RWPE2 (cell line): ENCODE results near the gene KPNA3.
"Not testable (repeated sequence)": the region's sequence is repeated elsewhere in the genome, so short reads cannot be mapped to it uniquely, and the experiment has no call there.

ENCODE experiments used
- ATAC-seq: fragments of 200-7000 bp; cut with Tn5 transposase; 3 replicates; pipeline ENCODE4 v1.9.1; 2021; ENCODE audit warnings: low read depth
- DNase-seq: peaks from one replicate; pipeline ENCODE4 v3.0.0-alpha.2; 2020; ENCODE audit warnings: low spot score
- H3K27ac ChIP-seq: fragments of 450-650 bp; 2 replicates; pipeline ENCODE4 v1.5.1; 2017; ENCODE audit warnings: mild to moderate bottlenecking; ENCODE audit not compliant: poor library complexity, severe bottlenecking
- H3K27me3 ChIP-seq: fragments of 250-450 bp; sonication (Bioruptor Pico); 2 replicates; pipeline ENCODE4 v1.5.1; 2021; ENCODE audit warnings: mild to moderate bottlenecking, moderate library complexity; ENCODE audit not compliant: insufficient read depth, poor library complexity, severe bottlenecking
- H3K36me3 ChIP-seq: fragments of 250-450 bp; sonication (Bioruptor Pico); 2 replicates; pipeline ENCODE4 v1.5.1; 2020; ENCODE audit warnings: low read depth, mild to moderate bottlenecking, moderate library complexity
- H3K4me1 ChIP-seq: fragments of 250-450 bp; sonication (Bioruptor Pico); 2 replicates; pipeline ENCODE4 v1.5.1; 2021; ENCODE audit warnings: mild to moderate bottlenecking, moderate library complexity; ENCODE audit not compliant: insufficient read depth, poor library complexity, severe bottlenecking
- H3K4me3 ChIP-seq: fragments of 250-450 bp; sonication (Bioruptor Pico); 2 replicates; pipeline ENCODE4 v1.5.1; 2021; ENCODE audit warnings: mild to moderate bottlenecking, moderate library complexity; ENCODE audit not compliant: severe bottlenecking
- H3K9me3 ChIP-seq: fragments of 250-450 bp; sonication (Bioruptor Pico); 2 replicates; pipeline ENCODE4 v1.5.1; 2021; ENCODE audit warnings: mild to moderate bottlenecking, moderate library complexity; ENCODE audit not compliant: severe bottlenecking
- TF ChIP-seq, protein P1 (sequence below): fragments of 450-650 bp; IDR thresholded peaks from one replicate; pipeline ENCODE4 v1.5.1; 2017; ENCODE audit warnings: mild to moderate bottlenecking, moderate library complexity; ENCODE audit not compliant: poor library complexity, severe bottlenecking

Gene KPNA3

DNA sequence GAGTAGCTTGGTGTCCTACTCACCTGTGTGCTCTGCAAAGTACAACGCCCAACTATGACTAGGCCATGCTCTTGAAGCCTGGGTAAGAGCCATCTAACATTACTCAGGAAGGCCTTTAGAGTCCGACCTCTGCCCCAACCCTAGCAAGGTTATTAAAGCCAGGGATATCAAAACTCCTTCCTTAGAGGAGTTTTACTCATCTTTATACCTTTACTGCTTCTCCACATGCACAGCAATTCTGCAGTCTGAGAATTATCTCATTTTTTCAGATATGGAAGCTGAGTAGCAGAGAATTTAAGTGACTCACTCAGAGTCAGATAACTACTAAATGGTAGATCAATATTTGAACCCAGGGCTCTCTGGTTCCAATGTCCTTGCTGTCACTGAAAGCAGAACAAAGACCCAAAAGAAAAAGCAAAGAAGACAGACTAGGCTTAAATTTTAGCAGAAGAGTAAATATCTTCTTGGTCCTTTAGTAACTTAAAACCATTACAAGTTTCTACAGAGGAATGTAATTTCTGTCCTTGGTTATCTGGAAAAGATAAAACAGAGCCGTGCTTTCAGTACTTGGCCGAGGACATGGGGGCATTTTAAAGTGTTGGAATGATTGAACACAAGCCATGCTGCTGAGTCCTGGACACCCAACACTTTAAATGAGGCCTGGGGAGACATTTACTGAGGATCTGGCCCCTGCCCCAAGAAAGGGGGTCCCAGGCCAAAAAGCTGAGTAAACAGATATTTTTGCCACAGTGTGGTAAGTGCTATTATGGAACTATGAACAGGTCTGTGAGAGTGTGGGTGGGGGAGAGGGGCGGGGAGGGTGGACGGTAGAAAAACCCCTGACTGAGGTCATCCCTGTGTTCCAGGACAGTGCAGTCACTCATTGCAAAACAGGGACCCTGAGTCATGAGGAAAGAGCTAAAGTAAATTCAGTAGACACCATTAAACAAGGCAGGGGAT is 18.4 kb upstream of the KPNA3 start:
- Histone ChIP-seq H3K9me3 (no peaks in the 10 kb centered on the region), H3K27ac (no peak overlapping the region), H3K4me1 (peaks cover 4% of the 10 kb centered on the region), H3K27me3 (no peaks in the 10 kb centered on the region), H3K36me3 (no peaks in the 10 kb centered on the region), H3K4me3 (no peak overlapping the region)
- no peak for DNase-seq
- peak; percentile 75 for ATAC-seq
- TF ChIP-seq, protein P1, sequence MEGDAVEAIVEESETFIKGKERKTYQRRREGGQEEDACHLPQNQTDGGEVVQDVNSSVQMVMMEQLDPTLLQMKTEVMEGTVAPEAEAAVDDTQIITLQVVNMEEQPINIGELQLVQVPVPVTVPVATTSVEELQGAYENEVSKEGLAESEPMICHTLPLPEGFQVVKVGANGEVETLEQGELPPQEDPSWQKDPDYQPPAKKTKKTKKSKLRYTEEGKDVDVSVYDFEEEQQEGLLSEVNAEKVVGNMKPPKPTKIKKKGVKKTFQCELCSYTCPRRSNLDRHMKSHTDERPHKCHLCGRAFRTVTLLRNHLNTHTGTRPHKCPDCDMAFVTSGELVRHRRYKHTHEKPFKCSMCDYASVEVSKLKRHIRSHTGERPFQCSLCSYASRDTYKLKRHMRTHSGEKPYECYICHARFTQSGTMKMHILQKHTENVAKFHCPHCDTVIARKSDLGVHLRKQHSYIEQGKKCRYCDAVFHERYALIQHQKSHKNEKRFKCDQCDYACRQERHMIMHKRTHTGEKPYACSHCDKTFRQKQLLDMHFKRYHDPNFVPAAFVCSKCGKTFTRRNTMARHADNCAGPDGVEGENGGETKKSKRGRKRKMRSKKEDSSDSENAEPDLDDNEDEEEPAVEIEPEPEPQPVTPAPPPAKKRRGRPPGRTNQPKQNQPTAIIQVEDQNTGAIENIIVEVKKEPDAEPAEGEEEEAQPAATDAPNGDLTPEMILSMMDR, result no peak

DNA sequence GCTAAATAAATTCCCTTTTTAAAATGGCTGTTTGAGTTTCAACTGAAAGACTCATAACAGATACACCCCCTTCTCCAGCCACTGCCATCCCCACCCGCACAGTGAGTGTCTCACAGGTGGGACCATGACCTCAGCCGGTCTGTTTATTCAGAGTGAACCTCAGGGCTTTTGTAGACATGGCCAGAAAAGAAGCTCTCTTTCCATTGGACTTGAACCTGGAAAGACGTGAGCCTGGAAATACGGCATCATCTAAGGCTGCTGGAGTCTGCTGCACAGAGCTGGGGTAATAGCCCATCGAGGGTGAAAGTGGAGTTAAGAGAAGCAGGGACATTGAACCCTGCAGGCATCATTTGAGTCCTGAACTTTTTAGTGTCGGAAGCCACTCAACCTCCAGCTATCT is 15.2 kb upstream of the KPNA3 start:
- no peak for ATAC-seq
- TF ChIP-seq, protein P1, result no peak

DNA sequence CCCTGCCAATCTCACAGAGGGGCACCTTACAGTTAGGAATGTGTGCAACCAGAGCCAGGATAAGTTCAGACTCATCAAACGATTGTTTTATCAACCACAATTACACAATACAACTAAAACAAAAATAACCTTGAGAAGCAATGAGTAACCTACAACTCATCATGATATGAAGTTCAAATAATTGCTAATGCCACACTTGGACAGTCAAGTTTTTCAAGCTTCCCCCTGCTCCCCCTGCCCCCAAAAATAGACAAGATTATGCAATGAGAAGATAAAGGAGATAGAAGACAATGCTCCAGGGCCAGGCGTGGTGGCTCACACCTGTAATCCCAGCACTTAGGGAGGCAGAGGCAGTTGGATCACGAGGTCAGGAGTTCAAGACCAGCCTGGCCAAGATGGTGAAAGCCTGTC is 13.6 kb upstream of the KPNA3 start:
- no peak for DNase-seq
- no peaks in the 10 kb centered on the region for H3K36me3 ChIP-seq

More for the DNA sequence above, 15.2 kb upstream of the KPNA3 start:
- Histone ChIP-seq H3K27me3 (no peaks in the 10 kb centered on the region), H3K9me3 (no peaks in the 10 kb centered on the region), H3K36me3 (no peaks in the 10 kb centered on the region), H3K4me1 (peaks cover 6% of the 10 kb centered on the region), H3K27ac (no peak overlapping the region), H3K4me3 (no peak overlapping the region)
- DNase-seq, result no peak

DNA sequence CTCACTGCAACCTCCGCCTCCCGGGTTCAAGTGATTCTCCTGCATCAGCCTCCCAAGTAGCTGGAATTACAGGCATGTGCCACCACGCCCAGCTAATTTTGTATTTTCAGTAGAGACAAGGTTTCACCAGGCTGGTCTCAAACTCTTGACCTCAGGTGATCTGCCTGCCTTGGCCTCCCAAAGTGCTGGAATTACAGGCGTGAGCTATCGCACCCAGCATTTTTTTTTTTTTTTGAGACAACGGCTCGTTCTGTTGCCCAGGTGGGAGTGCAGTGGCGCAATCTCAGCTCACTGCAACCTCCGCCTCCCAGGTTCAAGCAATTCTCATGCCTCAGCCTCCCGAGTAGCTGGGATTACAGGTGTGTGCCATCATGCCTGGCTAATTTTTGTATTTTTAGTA is 10.6 kb upstream of the KPNA3 start:
- not testable (repeated sequence) for H3K4me1 ChIP-seq, H3K27me3 ChIP-seq, DNase-seq, H3K27ac ChIP-seq, H3K36me3 ChIP-seq, H3K4me3 ChIP-seq, ATAC-seq, H3K9me3 ChIP-seq

More for the DNA sequence above, 13.6 kb upstream of the KPNA3 start:
- no peaks in the 10 kb centered on the region for H3K9me3 ChIP-seq
- H3K27ac ChIP-seq, result no peak overlapping the region
- H3K4me3 ChIP-seq, result no peak overlapping the region
- TF ChIP-seq, protein P1, result no peak
- H3K27me3 ChIP-seq, result no peaks in the 10 kb centered on the region
- peaks cover 6% of the 10 kb centered on the region for H3K4me1 ChIP-seq
- ATAC-seq, result peak; percentile 87

DNA sequence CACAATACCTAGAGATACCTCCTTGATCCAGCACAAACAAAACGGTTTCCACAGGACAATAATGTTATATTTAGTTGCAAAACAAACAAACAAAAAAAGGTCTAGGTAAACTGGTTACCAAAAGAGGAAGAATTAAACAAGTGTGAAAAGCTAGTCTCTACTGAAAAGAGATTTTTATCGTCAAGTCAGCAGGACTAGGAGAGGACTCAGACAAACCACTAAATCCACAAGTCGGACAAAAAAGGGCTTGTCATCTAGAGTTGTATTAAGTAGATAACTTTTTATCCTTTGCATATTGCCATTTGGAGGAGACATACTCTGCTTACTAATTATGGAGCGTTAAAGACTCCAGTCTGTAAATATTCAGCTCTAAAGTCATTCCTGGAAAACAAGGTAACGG is 9.9 kb upstream of the KPNA3 start:
- H3K4me1 ChIP-seq, result peaks cover 3% of the 10 kb centered on the region
- TF ChIP-seq, protein P1, result no peak
- DNase-seq (no peak), ATAC-seq (no peak)
- no peak overlapping the region for H3K4me3 ChIP-seq
- H3K9me3 ChIP-seq, result no peaks in the 10 kb centered on the region
- no peak overlapping the region for H3K27ac ChIP-seq
- no peaks in the 10 kb centered on the region for H3K27me3 ChIP-seq
- no peaks in the 10 kb centered on the region for H3K36me3 ChIP-seq
